H7 (cell line): ENCODE measurements around the gene PRKG1. TPM values are rescaled to one million over a fixed set of nuclear protein-coding genes. Genes with fewer than 3 reads are reported as not detected.

ENCODE experiments used
- DNase-seq: peaks from one replicate; pipeline ENCODE4 v3.0.0; 2012
- H3K27me3 ChIP-seq: 2 replicates; pipeline ENCODE4 v1.6.0; 2011; ENCODE audit warnings: mild to moderate bottlenecking, low read length; ENCODE audit not compliant: control insufficient read depth, insufficient read depth
- H3K36me3 ChIP-seq: replicated peaks from 2 replicates; pipeline ENCODE4 v1.5.1; 2011; ENCODE audit warnings: low read length; ENCODE audit not compliant: control insufficient read depth, insufficient read depth
- H3K4me3 ChIP-seq: 2 replicates; pipeline ENCODE4 v1.5.1; 2011; ENCODE audit warnings: low read depth, mild to moderate bottlenecking, control low read depth, low read length, moderate library complexity; ENCODE audit not compliant: insufficient read depth
- total RNA-seq: library from RNA; depleted of rRNA; stranded (reverse); fragments of >200 nt; shearing (Covaris generic); gene quantifications from 2 replicates; pipeline ENCODE4 v1.2.3, GENCODE V29; 2014; rRNA removed

PRKG1 gene
- total RNA-seq, 1 experiment from 2014 or later, result 7.3 TPM

DNA sequence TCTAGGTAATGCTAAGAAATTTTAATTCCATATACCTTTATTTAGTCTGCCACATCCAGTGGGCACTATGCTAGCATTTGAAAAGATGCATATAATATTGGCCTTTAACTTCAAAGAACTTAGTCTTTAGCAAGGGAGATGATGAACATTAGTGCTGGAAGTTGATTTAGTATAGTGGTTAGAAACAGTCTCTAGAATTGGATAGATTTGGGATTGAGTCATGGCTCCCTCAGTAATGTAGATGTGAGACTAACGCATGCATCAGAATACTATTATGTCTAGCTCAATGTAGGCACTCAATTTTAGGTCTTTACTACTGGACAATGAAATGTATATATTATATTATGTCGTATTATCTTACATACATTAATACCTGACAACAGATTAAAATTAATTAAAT, 1245.6 kb downstream of the PRKG1 start:
- no peaks in the 10 kb centered on the region for H3K36me3 ChIP-seq
- H3K27me3 ChIP-seq, result peaks cover 17% of the 10 kb centered on the region
- no peak for DNase-seq
- H3K4me3 ChIP-seq, result no peak overlapping the region

DNA sequence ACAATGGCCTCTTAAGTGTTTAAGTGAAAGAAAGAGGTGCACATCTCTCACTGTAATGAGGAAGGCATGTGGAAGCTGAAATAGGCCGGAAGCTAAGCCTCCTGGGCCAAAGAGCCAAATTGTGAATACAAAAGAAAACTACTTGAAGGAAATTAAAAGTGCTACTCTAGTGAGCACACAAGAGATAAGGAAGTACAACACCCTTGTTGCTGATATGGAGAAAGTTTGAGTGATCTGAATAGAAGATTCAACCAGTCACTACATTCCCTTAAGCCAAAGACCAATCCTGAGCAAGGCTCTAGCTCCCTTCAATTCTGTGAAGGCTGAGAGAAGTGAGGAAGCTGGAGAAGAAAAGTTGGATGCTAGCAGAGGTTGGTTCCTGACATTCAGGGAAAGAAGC, 1248.0 kb downstream of the PRKG1 start:
- H3K4me3 ChIP-seq, result no peak overlapping the region
- H3K36me3 ChIP-seq, result no peaks in the 10 kb centered on the region
- DNase-seq, result no peak
- no peaks in the 10 kb centered on the region for H3K27me3 ChIP-seq

DNA sequence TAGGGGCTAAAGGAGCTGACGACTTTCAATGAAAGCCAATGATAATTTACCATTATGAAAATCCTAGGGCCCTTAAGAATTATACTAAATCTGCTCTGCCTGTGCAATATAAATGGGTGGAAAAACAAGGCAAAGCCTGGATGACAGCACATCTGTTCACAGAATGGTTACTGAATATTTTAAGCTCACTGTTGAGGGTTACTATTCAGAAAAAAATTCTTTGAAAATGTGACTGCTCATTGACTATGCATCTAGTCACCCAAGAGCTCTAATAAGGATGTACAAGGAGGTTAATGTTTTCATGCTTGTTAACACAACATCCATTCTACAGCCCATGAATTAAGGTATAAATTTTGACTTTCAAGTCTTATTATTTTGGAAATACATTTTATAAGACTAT, 1248.6 kb downstream of the PRKG1 start:
- no peaks in the 10 kb centered on the region for H3K36me3 ChIP-seq
- no peak for DNase-seq
- H3K4me3 ChIP-seq, result no peak overlapping the region
- H3K27me3 ChIP-seq, result no peaks in the 10 kb centered on the region

DNA sequence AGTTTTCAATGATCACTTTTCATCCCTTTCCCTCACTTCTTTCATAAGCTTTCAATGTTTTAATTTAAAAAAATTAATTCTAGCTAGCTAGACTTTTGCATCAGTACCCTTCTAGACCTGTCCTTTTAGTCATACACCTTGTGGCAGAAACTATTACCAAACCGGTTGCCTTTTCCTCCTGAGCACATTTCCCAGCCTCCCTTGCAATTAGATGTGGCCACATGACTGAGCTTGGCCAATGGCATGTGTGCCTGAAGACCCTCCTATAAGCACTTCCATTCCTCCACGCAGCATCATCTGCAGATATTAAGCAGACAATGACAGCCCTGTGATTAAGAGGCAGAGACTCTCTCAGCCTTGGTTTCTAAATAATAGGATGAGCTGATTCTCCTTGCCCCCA, 1252.1 kb downstream of the PRKG1 start:
- no peak overlapping the region for H3K4me3 ChIP-seq
- no peaks in the 10 kb centered on the region for H3K36me3 ChIP-seq
- no peaks in the 10 kb centered on the region for H3K27me3 ChIP-seq
- DNase-seq, result no peak

DNA sequence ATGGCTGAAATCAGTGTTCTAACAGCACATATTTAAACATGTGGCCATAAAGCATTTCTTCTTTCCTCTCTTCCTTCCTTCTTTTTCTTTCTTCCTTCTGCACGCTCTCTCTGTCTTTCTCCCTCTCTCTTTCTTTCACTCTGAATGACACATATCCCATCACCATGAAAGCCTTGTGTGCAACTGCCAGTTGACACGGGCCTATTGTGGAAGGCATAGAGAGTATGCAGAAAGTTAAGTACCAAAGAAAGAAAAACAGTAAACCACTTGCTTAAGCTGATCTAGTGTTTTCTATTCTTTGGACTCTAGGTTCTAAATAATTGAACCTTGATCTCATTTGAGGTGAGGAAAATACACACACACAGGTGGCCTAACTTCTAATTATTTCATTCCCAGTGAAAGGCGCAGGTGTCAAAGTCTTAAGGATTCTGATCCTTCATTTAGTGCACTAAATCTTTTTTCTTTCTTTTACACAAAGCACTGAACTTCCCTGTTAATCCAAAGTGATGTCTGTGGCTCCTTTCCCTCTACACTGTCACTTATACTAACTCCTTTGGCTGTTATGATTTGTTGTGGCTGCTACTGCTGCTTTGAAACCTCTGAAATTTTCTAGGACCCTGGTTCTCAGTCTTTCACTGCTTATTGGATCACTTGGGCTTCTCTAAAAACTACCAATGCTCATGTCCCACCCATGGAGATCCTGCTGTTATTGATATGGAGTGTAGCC, 1257.5 kb downstream of the PRKG1 start:
- DNase-seq, result no peak
- Histone ChIP-seq H3K4me3 (no peak overlapping the region), H3K27me3 (no peaks in the 10 kb centered on the region), H3K36me3 (no peaks in the 10 kb centered on the region)

DNA sequence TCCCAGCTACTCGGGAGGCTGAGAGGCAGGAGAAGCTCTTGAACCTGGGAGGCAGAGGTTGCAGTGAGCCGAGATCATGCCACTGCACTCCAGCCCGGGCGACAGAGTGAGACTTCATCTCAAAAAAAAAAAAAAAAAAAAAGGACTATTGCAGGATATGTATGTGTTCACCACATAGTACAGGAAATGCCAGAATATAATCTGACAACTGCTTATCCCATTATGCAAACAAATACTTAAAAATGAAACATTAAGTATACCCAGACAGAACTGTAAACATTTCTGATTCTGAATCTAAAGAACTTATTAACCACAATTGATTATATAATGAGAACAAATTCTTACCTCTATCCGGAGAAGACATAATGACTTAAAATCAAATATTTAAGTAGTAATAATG, 1258.5 kb downstream of the PRKG1 start:
- no peaks in the 10 kb centered on the region for H3K27me3 ChIP-seq
- no peak overlapping the region for H3K4me3 ChIP-seq
- DNase-seq, result no peak
- no peaks in the 10 kb centered on the region for H3K36me3 ChIP-seq

DNA sequence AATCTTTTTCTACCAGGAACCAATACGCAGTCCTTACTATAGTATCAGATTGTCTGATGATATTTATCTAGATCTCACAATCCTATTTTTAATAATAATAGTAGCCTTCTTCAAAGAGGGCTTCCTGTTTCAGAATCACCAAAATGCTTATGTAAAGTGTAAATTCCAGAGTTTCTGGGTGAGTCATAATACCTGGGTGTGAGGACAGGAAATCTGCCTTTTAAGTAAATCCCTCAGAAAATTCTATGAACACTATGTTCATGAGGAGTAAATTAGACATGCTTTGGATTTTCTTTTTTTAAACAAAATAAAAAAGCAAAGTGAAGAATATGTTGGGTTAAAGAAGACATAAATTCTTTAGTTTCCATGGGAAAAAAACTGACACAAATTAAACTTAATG, 1260.3 kb downstream of the PRKG1 start:
- Histone ChIP-seq H3K27me3 (no peaks in the 10 kb centered on the region), H3K4me3 (no peak overlapping the region), H3K36me3 (no peaks in the 10 kb centered on the region)
- no peak for DNase-seq

DNA sequence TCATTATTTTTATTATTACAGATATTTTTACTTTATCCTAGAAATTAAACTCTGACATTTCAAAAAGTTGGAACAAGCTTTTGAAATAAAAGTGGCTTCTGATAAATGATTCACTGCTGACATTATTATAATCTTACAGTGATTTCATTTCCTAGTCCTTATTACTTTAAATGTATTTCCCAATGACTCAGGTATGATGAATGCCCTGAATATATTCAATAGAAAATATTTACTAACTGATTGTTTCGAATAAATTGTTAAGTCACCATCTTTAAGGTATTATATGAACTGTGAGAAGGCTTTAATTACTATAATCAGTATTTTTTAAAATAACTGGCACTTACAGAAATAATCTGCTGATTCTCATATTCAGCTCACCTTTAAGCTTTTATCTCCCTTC, 1261.4 kb downstream of the PRKG1 start:
- no peak for DNase-seq
- no peaks in the 10 kb centered on the region for H3K36me3 ChIP-seq
- H3K27me3 ChIP-seq, result no peaks in the 10 kb centered on the region
- H3K4me3 ChIP-seq, result no peak overlapping the region

DNA sequence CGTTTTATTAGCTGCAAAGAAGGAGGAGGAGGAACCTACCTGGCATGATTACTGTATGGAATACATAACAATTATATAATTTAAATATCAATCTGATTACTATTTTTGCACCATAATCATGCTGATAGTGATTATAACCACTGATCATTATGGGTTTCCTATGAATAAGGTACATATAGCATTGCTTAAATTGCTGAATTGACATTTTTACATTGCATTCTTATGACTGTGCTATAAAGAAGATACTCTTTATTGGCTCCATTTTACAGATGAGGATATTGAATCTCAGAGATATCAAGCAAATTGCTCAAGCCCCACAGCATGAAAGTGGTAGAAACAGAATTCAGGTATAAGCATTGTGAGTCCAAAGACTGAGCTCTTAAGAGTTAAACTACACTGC, 1262.9 kb downstream of the PRKG1 start:
- Histone ChIP-seq H3K4me3 (no peak overlapping the region), H3K36me3 (no peaks in the 10 kb centered on the region), H3K27me3 (no peaks in the 10 kb centered on the region)
- DNase-seq, result no peak

DNA sequence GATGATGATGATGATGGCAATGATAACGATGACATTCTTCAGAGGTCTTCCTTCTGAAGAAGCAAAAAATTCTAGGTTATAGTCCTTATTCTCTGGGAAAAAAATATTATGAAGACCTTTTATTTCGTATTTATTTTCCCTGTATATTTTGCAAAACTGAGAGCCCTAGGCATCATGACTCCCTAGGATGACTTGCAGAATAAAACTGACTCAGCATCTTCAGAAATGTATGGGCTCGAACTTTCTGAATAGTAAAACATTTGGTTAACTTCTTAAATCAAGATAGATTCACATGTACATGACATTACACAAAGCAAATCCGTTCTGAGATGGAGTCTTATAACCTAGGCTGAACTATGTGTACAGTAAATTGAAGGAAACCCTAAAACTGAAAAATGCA, 1269.2 kb downstream of the PRKG1 start:
- no peak overlapping the region for H3K4me3 ChIP-seq
- no peak for DNase-seq
- no peaks in the 10 kb centered on the region for H3K36me3 ChIP-seq
- no peaks in the 10 kb centered on the region for H3K27me3 ChIP-seq

DNA sequence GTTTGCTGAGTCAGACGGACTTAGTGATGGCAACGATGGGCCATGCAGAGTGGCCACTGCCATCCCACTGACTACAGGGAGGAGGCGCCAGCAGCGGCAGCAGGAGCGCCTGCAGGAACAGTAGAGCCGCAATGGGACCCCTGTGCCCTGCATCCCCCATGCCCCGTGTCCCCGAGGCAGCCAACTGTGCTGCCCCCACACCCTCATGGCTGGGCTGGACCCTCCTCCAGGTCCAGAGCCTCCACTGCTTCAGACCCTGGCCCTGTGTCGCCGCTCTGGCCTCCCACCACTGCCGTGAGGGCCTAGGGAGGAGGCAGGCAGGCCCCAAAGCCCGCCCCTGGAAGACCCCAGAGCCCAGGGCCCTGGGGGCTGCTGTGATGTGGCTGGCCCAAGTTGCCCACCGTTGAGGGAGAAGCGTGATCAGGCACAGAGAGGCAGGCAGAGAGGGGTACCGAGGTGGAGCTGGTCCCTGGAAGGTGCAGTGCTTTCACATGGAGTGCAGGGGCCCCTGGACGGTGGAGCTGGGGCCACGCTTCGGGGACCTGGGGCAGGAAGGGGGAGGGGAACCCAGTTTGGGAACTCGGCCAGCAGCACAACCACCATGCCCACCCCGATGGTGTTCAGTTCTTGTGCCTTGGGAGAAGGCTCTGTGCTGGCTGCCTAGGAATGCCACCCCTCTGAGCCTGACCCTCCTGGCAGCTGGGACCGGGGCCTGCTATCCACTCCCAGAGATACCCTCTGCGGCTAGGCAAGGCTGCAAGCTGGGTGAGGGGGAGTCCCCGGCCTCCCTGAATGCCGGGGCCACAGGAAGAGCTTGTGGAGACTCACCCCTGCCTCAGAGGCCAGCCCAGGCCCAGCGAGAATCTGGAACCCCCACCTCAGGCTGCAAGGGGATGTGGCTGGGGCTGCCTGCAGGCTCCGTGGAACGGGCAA, 1272.4 kb downstream of the PRKG1 start:
- Histone ChIP-seq H3K4me3 (no peak overlapping the region), H3K27me3 (no peaks in the 10 kb centered on the region), H3K36me3 (no peaks in the 10 kb centered on the region)
- DNase-seq, result peak; percentile 8

DNA sequence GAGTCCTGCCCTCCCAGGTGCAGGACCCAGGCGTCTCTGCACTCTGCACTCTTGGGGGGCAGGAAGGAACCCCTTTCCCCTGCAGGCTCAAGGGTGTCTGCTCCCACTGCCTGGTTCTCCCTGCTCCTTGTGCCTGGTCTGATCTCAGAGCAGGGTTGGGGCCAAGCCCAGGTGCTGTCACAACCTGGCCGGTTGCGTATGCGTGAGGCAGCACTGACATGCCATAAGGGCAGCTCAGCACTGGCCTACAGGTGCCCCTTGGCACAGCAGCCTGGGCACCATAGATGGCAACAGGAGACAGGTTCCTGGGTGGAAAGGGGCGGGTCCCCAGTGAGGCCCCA, 1273.0 kb downstream of the PRKG1 start:
- Histone ChIP-seq H3K4me3 (no peak overlapping the region), H3K27me3 (no peaks in the 10 kb centered on the region), H3K36me3 (no peaks in the 10 kb centered on the region)
- DNase-seq, result no peak

Other genes with a start within 250 kb of the PRKG1 start
- not detected in 2 replicates for gene A1CF, start 188.9 kb upstream of the PRKG1 start, total RNA-seq